Measurements from ENCODE around the gene MRPL38. TPM values are rescaled to one million over a fixed set of nuclear protein-coding genes. Genes with fewer than 3 reads are reported as not detected.

MRPL38 gene
- total RNA-seq, 4 donors from 2014 or later, result 28.4 to 57.9 (median 46.0) TPM

DNA sequence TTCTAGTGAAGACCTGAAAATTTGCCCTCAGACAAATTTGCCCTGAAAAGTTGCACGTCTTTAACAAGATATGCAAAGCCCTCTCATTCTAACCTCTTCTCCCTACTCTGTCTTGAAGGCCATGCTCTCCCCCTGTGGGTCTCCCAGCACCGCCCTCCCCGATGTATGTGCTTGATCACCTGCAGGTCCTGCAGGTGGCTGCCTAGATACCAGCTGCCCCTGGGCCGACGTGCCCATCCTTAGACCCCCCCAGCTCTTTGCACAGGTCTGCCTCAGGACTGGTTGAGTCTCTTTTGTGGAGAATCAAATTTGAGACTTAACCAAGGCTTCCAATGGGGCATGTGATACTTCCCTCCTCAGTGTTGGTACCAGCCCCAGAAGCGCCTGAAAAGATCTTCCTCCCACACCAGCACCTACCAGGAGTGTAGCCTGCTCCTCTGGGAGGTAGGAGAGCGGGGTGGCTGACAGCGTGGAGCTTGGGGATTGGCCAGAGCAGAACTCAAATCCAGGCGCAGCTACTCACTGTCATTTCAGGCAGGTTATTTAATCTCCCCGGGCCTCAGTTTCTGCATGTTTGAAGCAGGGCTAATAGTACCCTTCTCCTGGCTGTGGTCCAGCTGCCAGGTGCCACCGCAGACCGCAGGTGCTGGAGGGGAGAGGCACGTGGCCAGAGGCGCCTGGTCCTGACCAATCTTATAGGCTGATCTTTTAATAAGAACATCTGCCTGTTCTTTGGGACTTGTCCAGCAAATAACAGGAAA is 4.5 kb upstream of the MRPL38 start:
- TF ChIP-seq, protein P1, sequence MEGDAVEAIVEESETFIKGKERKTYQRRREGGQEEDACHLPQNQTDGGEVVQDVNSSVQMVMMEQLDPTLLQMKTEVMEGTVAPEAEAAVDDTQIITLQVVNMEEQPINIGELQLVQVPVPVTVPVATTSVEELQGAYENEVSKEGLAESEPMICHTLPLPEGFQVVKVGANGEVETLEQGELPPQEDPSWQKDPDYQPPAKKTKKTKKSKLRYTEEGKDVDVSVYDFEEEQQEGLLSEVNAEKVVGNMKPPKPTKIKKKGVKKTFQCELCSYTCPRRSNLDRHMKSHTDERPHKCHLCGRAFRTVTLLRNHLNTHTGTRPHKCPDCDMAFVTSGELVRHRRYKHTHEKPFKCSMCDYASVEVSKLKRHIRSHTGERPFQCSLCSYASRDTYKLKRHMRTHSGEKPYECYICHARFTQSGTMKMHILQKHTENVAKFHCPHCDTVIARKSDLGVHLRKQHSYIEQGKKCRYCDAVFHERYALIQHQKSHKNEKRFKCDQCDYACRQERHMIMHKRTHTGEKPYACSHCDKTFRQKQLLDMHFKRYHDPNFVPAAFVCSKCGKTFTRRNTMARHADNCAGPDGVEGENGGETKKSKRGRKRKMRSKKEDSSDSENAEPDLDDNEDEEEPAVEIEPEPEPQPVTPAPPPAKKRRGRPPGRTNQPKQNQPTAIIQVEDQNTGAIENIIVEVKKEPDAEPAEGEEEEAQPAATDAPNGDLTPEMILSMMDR (IDR thresholded peaks at IDR 0.05; ENCODE audit: low read depth), result no peak

DNA sequence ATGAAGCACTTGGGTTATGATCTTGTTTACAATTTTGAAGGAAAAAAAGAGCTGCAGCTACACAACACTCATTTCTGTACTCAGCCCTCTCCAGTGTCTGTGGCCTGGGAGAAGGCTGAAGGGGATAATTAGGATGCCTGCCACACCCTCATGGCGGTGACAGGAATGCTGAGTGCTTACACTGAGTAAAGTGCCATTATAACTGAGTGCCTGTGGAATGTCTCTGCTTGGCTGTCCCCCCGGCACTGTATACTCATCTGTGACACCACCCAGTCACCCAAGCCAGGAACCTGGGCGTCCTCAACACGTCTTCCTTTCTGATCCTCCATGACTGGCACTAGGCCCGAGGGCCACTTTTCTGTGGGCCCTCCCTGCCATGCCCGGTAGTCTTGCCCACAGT is 3.5 kb upstream of the MRPL38 start:
- TF ChIP-seq, protein P1 (IDR thresholded peaks at IDR 0.05; ENCODE audit: low read depth), result no peak

DNA sequence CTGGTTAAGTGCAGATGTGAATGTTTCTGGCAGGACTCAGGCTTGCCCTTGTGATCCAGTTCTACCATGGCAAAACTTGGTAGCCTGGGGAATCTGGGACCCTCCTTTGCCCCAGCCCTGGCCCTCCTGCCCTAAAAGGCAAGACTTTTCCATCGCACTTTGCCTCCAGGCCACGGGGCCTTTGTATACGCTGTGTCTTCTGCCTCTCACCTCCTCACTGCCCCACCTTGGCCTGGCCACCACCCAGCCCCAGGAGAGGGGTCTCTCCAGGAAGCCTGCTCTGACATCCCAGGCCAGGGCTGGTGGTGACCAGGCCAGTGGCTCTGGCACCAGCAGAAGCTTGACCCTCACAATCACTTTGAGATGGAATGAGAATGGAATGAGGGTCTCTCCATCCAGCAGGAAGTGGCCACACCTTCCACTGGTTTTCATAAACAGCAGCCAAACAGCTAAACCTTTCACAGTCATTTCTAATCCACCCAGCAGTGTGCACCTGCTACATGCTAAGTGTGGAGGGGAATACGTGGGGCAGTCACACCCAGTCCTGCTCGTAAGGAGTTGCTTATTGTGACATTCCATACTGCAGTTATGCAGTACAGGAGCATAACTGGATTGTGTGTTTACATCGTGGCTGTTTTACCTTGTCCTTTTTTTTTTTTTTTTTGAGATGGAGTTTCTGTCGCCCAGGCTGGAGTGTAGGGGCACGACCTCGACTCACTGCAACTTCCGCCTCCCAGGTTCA is 1.6 kb upstream of the MRPL38 start:
- TF ChIP-seq, protein P1 (IDR thresholded peaks at IDR 0.05; ENCODE audit: low read depth), result no peak

DNA sequence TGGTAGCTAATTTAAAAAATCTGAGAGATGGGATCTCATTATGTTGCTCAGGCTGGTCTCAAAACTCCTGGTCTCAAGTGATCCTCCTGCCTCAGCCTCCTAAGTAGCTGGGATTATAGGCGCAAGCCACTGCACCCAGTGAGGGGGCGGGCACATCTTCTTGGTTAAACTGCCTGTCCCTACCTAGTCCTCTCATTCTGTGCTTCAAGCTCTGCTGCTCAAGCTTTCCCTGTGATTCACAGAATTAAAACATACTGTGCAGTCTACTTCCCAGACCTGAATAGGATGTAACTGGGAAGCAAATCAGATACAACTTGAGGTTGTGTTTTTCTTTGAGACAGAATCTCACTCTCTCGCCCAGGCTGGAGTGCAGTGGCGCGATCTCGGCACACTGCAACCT is 2.3 kb downstream of the MRPL38 start:
- TF ChIP-seq, protein P1 (IDR thresholded peaks at IDR 0.05; ENCODE audit: low read depth), result no peak

DNA sequence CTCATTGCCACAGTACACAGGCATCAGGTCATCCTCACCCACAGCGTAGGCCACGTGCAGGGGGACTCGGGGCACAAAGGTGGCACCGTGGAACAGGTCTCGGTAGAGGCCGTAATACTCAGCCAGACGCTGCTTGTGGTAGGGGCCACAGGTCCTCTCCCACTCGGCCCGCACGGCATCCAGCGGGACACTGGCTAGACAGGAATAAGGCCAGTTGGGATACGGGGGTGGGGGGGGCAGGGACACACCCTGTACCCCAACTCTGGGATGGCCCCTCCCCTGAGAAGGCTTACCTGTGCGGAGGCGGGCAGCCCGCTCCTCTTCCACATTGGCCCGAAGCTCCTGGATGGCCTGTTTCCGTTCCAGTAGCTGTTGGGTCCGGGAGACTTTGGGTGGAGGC is 3.0 kb downstream of the MRPL38 start:
- TF ChIP-seq, protein P1 (IDR thresholded peaks at IDR 0.05; ENCODE audit: low read depth), result no peak

DNA sequence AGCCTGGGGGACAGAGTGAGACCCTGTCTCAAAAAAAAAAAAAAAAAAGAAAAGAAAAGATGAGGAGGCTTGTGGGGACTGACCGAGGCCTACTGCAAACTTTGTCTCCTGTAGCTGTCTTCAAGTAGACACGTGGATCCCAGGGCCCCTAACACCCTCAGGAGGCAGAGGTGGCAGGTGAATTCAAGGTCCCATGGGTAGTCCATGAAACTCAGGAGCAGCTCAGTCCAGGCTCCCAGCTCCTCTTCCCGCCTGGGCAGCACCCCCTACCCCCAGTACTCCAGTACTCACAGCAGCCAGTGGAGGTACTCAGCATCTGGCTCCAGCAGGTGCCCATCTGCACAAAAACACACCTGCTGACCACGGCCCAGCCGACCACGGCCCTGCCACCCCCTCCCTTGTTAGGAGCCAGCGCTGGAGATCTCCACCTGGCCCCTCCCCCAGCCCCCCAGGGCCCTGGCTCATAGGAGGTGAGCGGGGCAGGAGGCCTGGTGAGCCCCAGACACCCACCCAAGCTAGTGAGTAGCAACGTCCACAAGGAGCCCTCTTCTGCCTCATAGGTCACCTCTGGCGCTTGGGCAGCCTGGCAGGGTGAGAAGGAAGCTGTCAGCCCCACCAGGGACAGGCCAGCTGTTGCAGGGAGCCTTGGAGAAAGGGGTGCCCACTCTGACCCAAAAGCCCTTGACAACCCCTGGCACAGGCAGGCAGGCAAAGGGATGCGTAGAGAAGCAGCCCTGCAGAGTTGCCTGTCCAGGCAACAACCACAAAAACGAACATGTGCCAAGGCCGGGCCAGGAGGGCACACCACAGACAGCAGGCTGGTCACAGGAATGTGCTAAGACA is 3.8 kb downstream of the MRPL38 start:
- TF ChIP-seq, protein P1 (IDR thresholded peaks at IDR 0.05; ENCODE audit: low read depth), result no peak

All from subcutaneous adipose tissue (tissue), 4 donors.